ENCODE measurements around the gene MARVELD1.
"Not testable (repeated sequence)": the region's sequence is repeated elsewhere in the genome, so short reads cannot be mapped to it uniquely, and the experiment has no call there.

Gene MARVELD1

DNA sequence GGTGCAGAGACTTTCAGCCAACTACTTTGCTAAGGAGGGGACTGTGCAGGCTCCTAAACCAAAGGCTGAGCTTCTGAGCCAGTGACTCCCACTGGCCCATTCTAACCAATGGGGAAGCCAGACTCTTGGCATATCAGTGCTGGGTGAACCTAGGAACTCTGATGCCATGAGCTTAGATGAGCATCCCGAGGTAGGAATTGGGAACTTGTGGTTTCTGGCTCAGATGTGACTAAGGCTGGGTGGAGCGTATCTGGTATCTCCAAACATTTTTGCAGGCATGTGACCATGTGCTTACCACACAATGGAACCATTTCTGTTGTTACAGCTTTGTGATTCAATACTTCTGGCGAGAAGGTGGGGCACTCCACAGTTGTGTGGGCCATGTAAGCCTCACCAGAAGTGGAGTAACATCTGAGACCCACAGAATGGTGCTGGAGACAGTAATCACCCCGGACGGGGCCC is 23.9 kb upstream of the MARVELD1 start:
- Histone ChIP-seq H3K36me3 (ENCODE audit: control insufficient read depth in 2 of 2, insufficient read depth in 2 of 2, low read length in 2 of 2) (no peaks in the 10 kb centered on the region), H3K9me3 (ENCODE audit: control insufficient read depth in 2 of 2, low read length in 2 of 2) (no peaks in the 10 kb centered on the region), H3K4me3 (ENCODE audit: low read length in 2 of 2) (no peak overlapping the region), H3K27ac (ENCODE audit: low read depth in 2 of 2, low read length in 2 of 2) (no peak overlapping the region), H3K27me3 (ENCODE audit: control insufficient read depth in 2 of 2, insufficient read depth in 2 of 2, low read length in 2 of 2) (no peaks in the 10 kb centered on the region), H3K9ac (ENCODE audit: low read depth in 1 of 2, low read length in 2 of 2) (no peak overlapping the region), H3K4me1 (ENCODE audit: control insufficient read depth in 2 of 2, insufficient read depth in 2 of 2, low read length in 2 of 2) (peaks cover 17 to 26% of the 10 kb centered on the region in 2 donors)

DNA sequence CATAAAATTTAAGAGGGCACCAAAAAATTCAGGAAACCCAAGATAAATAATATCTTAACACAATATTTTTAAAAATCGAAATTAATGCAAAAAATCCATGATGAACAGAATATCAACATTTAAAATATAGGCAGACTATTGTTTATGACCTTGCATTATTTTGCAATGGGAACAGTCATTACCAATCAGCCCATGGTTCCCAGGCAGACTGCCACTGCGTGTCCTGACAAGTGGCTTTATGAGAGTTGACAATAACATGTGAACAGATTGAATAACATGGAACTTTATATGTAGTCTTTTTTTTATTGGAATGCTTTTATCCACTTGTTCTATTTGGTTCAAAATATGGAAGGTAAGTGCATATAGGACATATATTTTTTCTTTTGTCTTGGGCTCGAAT is 23.4 kb upstream of the MARVELD1 start:
- Histone ChIP-seq H3K4me1 (ENCODE audit: control insufficient read depth in 2 of 2, insufficient read depth in 2 of 2, low read length in 2 of 2) (peaks cover 14 to 20% of the 10 kb centered on the region in 2 donors), H3K4me3 (ENCODE audit: low read length in 2 of 2) (no peak overlapping the region), H3K9ac (ENCODE audit: low read depth in 1 of 2, low read length in 2 of 2) (no peak overlapping the region), H3K36me3 (ENCODE audit: control insufficient read depth in 2 of 2, insufficient read depth in 2 of 2, low read length in 2 of 2) (no peaks in the 10 kb centered on the region), H3K27me3 (ENCODE audit: control insufficient read depth in 2 of 2, insufficient read depth in 2 of 2, low read length in 2 of 2) (no peaks in the 10 kb centered on the region), H3K27ac (ENCODE audit: low read depth in 2 of 2, low read length in 2 of 2) (no peak overlapping the region), H3K9me3 (ENCODE audit: control insufficient read depth in 2 of 2, low read length in 2 of 2) (no peaks in the 10 kb centered on the region)

DNA sequence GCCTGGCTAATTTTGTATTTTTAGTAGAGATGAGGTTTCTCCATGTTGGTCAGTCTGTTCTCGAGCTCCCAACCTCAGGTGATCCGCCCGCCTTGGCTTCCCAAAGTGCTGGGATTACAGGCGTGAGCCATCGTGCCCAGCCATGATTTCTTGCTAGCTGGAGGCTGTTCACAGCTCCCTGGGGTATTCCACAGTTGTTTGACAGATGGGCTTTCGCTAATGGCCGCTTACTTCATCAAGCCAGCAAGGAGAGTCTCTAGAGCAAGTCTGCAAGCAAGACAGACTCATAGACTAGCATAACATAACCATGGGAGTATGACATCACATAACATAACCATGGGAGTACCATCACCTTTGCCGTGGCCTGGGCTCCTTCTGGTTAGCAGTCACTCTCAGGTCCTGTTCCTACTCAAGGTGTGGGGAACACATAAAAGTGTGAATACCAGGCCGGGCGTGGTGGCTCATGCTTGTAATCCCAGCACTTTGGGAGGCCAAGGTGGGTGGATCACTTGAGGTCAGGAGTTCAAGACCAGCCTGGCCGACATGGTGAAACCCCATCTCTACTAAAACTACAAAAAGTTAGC is 15.4 kb upstream of the MARVELD1 start:
- H3K4me1 ChIP-seq (ENCODE audit: control insufficient read depth in 2 of 2, insufficient read depth in 2 of 2, low read length in 2 of 2); H3K4me3 ChIP-seq (ENCODE audit: low read length in 2 of 2); H3K27me3 ChIP-seq (ENCODE audit: control insufficient read depth in 2 of 2, insufficient read depth in 2 of 2, low read length in 2 of 2); H3K36me3 ChIP-seq (ENCODE audit: control insufficient read depth in 2 of 2, insufficient read depth in 2 of 2, low read length in 2 of 2); H3K9ac ChIP-seq (ENCODE audit: low read depth in 1 of 2, low read length in 2 of 2); H3K9me3 ChIP-seq (ENCODE audit: control insufficient read depth in 2 of 2, low read length in 2 of 2): not testable (repeated sequence)
- H3K27ac ChIP-seq (ENCODE audit: low read depth in 2 of 2, low read length in 2 of 2): peak overlapping the region; percentile 34 to 47

DNA sequence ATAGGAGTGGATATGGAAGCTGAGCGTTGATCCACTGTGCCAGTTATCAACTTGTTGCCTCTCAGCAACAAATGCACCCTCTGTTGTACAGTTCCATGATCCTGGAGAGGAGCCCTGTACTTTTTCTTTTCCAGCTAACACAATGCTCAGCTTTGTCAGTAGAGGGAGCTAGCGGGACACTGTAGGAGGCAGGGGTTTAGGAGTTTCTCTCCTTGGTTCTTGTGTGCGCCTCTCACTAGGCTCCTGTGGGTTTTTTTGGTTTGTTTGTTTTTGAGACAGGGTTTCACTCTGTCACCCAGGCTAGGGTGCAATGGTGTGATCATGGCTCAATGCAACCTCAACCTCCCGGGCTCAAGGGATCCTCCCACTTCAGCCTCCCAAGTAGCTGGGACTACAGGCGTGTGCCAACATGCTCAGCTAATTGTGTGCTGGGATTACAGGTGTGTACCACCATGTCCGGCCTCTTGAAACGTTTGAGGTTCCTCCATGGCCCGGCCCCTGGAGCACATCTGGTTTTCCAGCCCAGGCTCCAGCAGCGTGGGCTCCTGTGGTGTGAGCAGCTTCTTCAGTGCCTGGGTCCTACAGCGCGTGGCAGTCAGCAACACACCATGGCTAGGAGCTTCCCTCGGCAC is 12.0 kb upstream of the MARVELD1 start:
- Histone ChIP-seq H3K4me3 (ENCODE audit: low read length in 2 of 2) (no peak overlapping the region), H3K27ac (ENCODE audit: low read depth in 2 of 2, low read length in 2 of 2) (no peak overlapping the region), H3K9me3 (ENCODE audit: control insufficient read depth in 2 of 2, low read length in 2 of 2) (no peaks in the 10 kb centered on the region), H3K27me3 (ENCODE audit: control insufficient read depth in 2 of 2, insufficient read depth in 2 of 2, low read length in 2 of 2) (no peaks in the 10 kb centered on the region), H3K9ac (ENCODE audit: low read depth in 1 of 2, low read length in 2 of 2) (no peak overlapping the region), H3K4me1 (ENCODE audit: control insufficient read depth in 2 of 2, insufficient read depth in 2 of 2, low read length in 2 of 2) (peaks cover 0 to 4% of the 10 kb centered on the region in 2 donors), H3K36me3 (ENCODE audit: control insufficient read depth in 2 of 2, insufficient read depth in 2 of 2, low read length in 2 of 2) (no peaks in the 10 kb centered on the region)

DNA sequence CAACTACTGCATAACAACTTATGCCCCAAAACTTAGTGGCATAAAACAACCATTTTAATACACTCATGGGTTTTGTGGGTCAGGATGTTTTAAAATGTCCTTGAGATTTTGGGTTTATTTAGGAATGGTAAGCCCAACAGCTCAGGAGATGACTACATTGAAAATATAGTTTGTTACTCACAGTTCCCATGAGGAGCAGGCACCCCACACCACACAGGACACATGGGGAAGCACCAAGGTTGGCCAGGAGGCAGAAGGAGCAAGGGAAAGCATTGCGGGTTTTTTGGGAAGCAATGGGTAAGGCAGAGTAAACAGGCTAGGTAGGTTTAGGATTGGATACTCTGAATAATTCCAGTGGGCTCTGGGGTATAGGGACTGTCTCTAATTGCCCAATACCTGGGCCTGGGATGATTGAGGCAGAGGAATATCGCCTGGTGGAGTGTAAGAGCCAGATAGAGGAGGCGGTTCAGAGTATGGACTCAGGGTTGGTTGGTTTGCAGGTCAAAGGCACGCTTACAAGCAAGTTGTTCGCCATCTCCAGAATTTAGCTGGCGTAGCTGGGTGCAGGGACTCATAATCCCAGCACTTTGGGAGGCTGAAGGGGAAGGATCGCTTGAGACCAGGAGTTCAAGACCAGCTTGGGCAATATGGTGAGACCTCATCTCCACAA is 10.0 kb upstream of the MARVELD1 start:
- Histone ChIP-seq H3K9ac (ENCODE audit: low read depth in 1 of 2, low read length in 2 of 2) (no peak overlapping the region), H3K9me3 (ENCODE audit: control insufficient read depth in 2 of 2, low read length in 2 of 2) (no peaks in the 10 kb centered on the region), H3K27ac (ENCODE audit: low read depth in 2 of 2, low read length in 2 of 2) (no peak overlapping the region), H3K36me3 (ENCODE audit: control insufficient read depth in 2 of 2, insufficient read depth in 2 of 2, low read length in 2 of 2) (no peaks in the 10 kb centered on the region), H3K4me1 (ENCODE audit: control insufficient read depth in 2 of 2, insufficient read depth in 2 of 2, low read length in 2 of 2) (no peaks in the 10 kb centered on the region), H3K27me3 (ENCODE audit: control insufficient read depth in 2 of 2, insufficient read depth in 2 of 2, low read length in 2 of 2) (no peaks in the 10 kb centered on the region), H3K4me3 (ENCODE audit: low read length in 2 of 2) (no peak overlapping the region)

DNA sequence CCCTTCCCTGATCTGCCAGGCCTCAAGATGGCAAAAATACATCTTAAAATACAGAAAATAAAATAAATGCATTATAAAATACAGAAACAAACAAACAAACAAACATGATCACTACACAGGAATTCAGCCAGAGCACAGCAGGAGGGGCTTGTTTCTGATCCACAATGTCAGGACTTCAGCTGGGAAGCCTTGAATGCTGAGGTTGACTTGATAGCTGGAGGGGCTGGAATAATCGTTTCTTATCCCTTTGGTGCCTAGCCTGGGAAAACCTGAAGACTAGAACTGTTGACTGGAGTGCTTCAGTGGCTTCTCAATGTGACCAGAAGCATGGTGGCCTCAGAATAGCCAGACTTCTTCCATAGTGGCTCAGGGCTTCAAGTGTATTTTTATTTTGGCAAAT is 9.2 kb upstream of the MARVELD1 start:
- H3K27ac ChIP-seq (ENCODE audit: low read depth in 2 of 2, low read length in 2 of 2): no peak overlapping the region
- no peaks in the 10 kb centered on the region for H3K9me3 ChIP-seq (ENCODE audit: control insufficient read depth in 2 of 2, low read length in 2 of 2)
- peaks cover under 1 to 4% of the 10 kb centered on the region in 2 donors for H3K4me1 ChIP-seq (ENCODE audit: control insufficient read depth in 2 of 2, insufficient read depth in 2 of 2, low read length in 2 of 2)
- H3K36me3 ChIP-seq (ENCODE audit: control insufficient read depth in 2 of 2, insufficient read depth in 2 of 2, low read length in 2 of 2): no peaks in the 10 kb centered on the region
- H3K27me3 ChIP-seq (ENCODE audit: control insufficient read depth in 2 of 2, insufficient read depth in 2 of 2, low read length in 2 of 2): no peaks in the 10 kb centered on the region
- H3K9ac ChIP-seq (ENCODE audit: low read depth in 1 of 2, low read length in 2 of 2): no peak overlapping the region
- H3K4me3 ChIP-seq (ENCODE audit: low read length in 2 of 2): no peak overlapping the region

DNA sequence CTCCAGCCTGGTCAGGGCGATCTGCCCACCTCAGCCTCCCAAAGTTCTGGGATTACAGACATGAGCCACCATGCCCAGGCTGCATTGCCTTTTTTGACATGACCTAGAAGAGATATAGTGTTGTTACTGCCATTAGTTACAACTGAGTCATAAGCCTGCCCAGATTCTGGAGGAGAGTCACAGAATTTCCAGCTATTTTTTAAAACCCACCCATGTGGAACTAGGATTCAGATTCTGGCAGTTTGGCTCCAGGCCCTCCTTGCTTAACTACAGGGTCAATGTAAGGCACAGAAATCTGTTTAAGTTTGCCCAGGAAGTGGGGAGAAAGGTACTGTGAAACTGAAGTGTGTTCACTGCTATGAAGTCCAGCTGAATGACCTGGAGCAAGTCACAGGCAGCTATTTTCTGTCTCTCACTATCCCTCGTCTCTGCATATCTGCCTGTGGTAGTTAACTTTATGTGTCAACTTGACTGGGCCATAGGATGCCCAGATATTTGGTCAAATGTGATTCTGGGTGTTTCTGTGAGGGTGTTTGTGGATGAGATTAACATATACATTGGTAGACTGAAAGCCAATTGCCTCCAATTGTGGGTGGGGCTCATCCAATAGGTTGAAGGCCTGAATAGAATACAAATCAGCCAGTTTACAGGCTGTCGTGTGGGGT is 8.4 kb upstream of the MARVELD1 start:
- H3K4me1 ChIP-seq (ENCODE audit: control insufficient read depth in 2 of 2, insufficient read depth in 2 of 2, low read length in 2 of 2): peaks cover 4 to 5% of the 10 kb centered on the region in 2 donors
- no peak overlapping the region for H3K4me3 ChIP-seq (ENCODE audit: low read length in 2 of 2)
- no peaks in the 10 kb centered on the region for H3K9me3 ChIP-seq (ENCODE audit: control insufficient read depth in 2 of 2, low read length in 2 of 2)
- no peak overlapping the region for H3K9ac ChIP-seq (ENCODE audit: low read depth in 1 of 2, low read length in 2 of 2)
- no peaks in the 10 kb centered on the region for H3K27me3 ChIP-seq (ENCODE audit: control insufficient read depth in 2 of 2, insufficient read depth in 2 of 2, low read length in 2 of 2)
- H3K27ac ChIP-seq (ENCODE audit: low read depth in 2 of 2, low read length in 2 of 2): no peak overlapping the region
- no peaks in the 10 kb centered on the region for H3K36me3 ChIP-seq (ENCODE audit: control insufficient read depth in 2 of 2, insufficient read depth in 2 of 2, low read length in 2 of 2)

DNA sequence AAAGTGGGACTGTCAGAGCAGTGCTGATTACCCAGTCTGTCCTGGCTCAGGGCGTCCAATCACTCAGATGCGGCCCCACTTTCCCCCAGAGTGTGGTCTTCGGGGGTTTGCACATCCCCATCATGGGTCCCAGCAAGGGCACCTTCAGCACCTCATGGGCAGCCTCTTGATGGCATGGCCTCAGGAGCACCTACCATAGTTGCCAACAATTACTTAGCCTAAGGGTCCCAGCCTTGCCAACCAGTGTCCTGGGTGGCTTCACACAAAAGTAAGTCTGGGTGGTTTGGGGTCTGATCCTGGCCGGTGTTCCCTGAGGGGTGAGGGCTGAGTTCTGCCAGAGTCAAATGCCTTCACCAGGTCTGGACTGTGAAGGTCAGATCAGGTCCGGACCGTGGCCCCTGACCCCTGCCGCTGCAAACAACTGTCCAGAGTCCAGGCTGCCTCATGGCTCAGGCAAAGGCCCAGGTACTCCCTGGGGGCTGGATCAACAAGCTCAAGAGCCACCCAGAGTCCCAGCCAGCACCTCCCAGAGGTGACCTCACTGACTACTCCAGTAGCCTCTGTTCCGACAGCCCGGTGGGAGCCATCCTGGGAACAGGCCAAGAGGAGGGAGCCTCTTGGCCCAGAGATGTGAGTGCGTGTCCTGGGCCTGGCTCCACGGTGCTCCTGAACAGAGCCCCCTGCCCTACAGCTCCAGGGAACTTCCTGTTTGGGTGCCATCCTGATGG is 6.2 kb upstream of the MARVELD1 start:
- no peaks in the 10 kb centered on the region for H3K36me3 ChIP-seq (ENCODE audit: control insufficient read depth in 2 of 2, insufficient read depth in 2 of 2, low read length in 2 of 2)
- H3K9ac ChIP-seq (ENCODE audit: low read depth in 1 of 2, low read length in 2 of 2): no peak overlapping the region
- no peaks in the 10 kb centered on the region for H3K27me3 ChIP-seq (ENCODE audit: control insufficient read depth in 2 of 2, insufficient read depth in 2 of 2, low read length in 2 of 2)
- no peak overlapping the region for H3K4me3 ChIP-seq (ENCODE audit: low read length in 2 of 2)
- peaks cover 4 to 5% of the 10 kb centered on the region in 2 donors for H3K4me1 ChIP-seq (ENCODE audit: control insufficient read depth in 2 of 2, insufficient read depth in 2 of 2, low read length in 2 of 2)
- no peak overlapping the region for H3K27ac ChIP-seq (ENCODE audit: low read depth in 2 of 2, low read length in 2 of 2)
- no peaks in the 10 kb centered on the region for H3K9me3 ChIP-seq (ENCODE audit: control insufficient read depth in 2 of 2, low read length in 2 of 2)

DNA sequence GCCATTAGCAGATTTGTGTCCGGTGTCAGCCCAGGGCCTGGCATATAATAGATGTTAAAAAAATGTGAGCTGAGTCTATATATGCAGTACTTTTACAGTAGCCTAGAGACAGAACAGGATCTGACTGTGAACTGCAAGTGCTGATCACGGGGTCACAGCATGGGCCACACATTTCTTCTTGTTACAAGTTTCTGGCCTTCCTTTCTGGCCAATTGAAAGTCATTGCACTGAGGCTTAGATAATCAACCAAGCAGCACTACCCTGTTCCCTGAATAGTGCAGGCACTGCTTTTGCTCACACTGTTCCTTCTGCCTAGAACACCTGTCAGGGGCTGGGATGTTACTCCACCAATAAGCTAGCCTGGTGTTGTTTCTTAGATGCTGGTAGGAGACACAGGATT is 5.4 kb upstream of the MARVELD1 start:
- H3K36me3 ChIP-seq (ENCODE audit: control insufficient read depth in 2 of 2, insufficient read depth in 2 of 2, low read length in 2 of 2): no peaks in the 10 kb centered on the region
- no peaks in the 10 kb centered on the region for H3K9me3 ChIP-seq (ENCODE audit: control insufficient read depth in 2 of 2, low read length in 2 of 2)
- no peak overlapping the region for H3K27ac ChIP-seq (ENCODE audit: low read depth in 2 of 2, low read length in 2 of 2)
- H3K9ac ChIP-seq (ENCODE audit: low read depth in 1 of 2, low read length in 2 of 2): no peak overlapping the region
- H3K27me3 ChIP-seq (ENCODE audit: control insufficient read depth in 2 of 2, insufficient read depth in 2 of 2, low read length in 2 of 2): no peaks in the 10 kb centered on the region
- H3K4me3 ChIP-seq (ENCODE audit: low read length in 2 of 2): no peak overlapping the region
- peaks cover 8 to 11% of the 10 kb centered on the region in 2 donors for H3K4me1 ChIP-seq (ENCODE audit: control insufficient read depth in 2 of 2, insufficient read depth in 2 of 2, low read length in 2 of 2)

Measured in mucosa of rectum (tissue), 2 donors.